AML-193 (cell line): Measurements from ENCODE around the gene LIFR.
"Not testable (repeated sequence)": the region's sequence is repeated elsewhere in the genome, so short reads cannot be mapped to it uniquely, and the experiment has no call there.

Experiments used
- DNase-seq, 2 experiments: peaks; one replicate each; lab custom pipeline; 2025; lab: John Stamatoyannopoulos, UW

LIFR gene

DNA sequence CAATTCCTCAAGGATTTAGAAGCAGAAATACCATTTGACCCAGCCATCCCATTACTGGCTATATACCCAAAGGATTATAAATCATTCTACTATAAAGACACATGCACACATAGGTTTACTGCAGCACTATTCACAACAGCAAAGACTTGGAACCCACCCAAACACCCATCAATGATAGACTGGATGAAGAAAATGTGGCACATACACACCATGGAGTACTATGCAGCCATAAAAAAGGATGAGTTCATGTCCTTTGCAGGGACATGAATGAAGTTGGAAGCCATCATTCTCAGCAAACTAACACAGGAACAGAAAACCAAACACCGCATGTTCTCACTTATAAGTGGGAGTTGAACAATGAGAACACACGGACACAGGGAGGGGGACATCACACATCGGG is 39.8 kb downstream of the LIFR start:
- DNase-seq = not testable (repeated sequence)

DNA sequence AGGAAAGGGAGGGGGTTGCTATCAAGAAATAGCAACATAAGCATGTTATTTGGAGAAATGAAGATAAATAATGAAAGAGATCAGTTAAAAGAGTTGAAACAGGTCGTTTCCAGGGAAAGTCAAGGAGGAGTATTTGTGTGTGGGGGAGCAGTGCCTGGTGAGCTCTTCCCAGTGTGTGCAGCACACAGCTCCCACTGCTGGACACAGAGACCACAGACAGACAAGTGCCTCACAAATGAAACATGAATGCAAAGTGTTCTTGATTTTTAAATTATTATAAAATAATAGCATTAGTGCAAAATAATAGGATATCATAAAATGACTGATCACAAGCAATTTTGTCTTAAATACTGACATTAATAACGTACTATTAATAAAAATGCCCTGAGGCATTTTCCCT is 40.8 kb downstream of the LIFR start:
- no peak for DNase-seq

DNA sequence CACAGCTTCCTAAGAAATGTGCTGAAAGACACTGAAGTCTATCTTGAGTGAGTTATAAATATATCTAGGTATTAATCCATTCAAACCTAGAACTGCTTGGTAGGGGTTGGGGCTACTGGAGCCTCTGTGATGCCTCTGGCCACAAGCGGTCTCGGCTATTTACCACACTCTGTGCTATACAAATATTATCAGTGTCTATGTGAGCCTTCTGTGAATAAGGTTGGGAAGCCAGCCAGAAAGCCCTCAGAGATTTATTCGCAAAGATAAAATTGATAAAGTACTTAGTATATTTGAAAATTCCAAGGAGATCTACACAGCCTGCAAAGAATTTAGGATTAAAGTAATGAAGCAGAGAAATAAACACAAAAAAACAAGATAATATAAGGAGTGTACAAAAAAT is 41.4 kb downstream of the LIFR start:
- no peak for DNase-seq

DNA sequence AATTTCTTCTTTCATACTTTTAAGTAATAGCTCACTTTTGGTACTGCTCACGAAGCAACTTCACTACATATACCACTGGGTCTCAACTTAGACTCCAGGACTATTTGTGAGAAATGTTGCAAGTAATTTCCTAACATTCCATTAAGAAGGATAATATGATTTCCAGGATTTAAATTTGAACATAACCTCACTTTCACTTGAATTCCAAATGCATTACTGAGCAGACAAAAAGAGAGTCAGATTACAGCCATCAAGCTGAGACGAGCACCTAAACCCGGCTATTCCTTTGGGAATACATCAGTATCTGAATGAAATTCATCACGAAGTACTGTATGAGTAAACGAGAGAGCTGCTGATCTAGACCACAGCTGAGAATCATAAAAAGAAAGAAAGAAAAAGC is 47.3 kb downstream of the LIFR start:
- DNase-seq = no peak

DNA sequence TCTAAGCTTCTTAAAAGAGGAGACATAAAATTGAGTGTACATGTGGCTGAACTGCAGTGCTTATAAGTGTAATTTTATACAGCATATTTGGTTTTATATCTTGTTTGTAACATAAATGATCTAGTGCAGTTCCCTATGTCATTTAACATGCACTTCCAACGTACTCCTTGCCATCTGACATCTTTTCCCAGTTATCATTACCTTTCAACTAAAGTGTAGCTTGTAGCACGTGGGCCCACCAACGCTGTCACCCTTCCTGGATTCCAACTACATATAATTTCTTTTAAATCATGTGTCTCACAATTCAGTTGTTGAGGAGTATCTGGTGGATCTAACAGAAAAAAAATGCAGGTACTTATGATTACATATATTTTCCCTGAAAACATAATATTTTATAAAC is 50.1 kb downstream of the LIFR start:
- no peak for DNase-seq

- no peak for DNase-seq
Observed at GRCh38 chr5:38500573-38501260, 55.7 kb downstream of the LIFR start.

GRCh38 chr5:38497946-38498345 is 58.5 kb downstream of the LIFR start:
- no peak for DNase-seq

DNA sequence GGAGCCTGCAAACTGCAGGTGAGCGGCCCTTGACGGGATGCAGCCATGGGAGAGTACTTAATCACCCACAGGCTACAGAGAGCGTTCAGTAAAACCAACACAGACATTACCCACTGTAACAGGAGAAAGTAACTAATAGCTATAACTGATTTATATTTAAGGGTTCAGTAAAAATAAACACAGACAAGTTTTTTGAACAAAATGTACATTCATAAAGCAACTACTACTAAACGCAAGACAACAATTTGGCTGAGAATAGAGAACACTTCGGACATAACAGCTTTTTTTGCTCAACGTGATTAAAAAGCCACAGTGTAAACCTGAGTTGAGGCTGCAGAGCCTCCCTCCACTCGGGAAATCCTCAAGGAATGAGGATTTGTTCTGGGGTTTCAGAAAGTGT is 61.7 kb downstream of the LIFR start:
- DNase-seq = no peak

GRCh38 chr5:38494175-38494574 is 62.3 kb downstream of the LIFR start:
- DNase-seq = no peak

GRCh38 chr5:38483805-38484398 is 72.5 kb downstream of the LIFR start:
- no peak for DNase-seq

GRCh38 chr5:38479315-38479904 is 77.0 kb downstream of the LIFR start:
- DNase-seq = no peak

DNA sequence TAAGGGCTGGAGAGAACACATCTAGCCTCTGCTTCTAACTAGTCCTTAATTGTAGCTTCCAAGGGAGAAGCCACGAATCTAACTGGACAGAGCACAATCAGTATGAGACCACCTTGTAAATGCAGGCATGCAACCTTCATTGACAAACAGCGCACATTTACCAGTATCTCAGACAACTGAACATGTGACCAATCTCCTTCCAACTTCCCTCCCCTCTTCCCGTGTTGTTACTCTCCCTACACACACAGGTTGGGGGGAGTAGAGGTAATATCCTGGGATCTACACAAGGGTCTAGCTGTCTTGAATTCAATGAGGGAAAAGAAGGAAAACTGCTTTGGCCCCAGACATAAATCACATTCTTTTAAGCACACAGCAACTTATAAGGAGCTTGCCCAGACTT is 77.6 kb downstream of the LIFR start:
- DNase-seq = no peak

DNA sequence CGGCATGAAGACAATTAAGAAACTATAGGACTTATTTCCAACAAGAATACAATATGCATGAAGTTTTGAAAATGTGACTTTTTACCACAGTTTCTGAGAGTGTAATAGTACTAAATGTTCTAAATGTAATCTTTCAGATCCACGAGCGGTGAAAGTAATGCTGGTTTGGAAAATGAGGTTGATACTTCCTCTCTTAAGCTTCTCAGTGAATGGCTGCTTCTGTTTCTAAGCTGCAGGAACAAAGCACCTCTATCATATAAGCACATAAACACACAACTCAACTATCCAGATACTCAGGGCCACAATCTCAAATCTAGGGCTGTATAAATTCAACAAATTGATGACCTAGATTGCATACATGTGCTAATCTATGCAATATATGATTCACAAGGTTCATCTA is 78.3 kb downstream of the LIFR start:
- no peak for DNase-seq

DNA sequence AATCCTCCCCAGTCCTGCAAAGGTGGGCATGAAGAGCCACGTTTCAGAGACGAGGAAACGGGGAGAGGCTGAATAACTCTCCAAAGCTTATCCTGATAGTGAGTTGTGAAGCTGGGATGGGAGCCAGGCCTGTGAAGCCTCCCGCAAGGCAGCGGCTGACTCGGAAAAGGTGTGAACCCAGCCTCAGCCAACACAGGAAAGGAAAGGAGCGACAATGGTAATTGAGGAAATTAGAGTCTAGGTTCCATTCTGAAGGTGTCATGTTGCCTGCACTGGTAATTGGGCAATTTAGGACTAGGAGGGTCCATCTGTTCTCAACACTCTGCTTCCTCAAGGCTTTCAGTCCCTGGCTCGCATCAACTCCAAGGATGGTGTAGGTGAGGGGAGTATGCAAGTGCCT is 83.4 kb downstream of the LIFR start:
- no peak for DNase-seq

GRCh38 chr5:38472541-38472940 is 83.9 kb downstream of the LIFR start:
- DNase-seq = no peak

- DNase-seq = no peak
Observed at GRCh38 chr5:38471709-38472108, 84.7 kb downstream of the LIFR start.

DNA sequence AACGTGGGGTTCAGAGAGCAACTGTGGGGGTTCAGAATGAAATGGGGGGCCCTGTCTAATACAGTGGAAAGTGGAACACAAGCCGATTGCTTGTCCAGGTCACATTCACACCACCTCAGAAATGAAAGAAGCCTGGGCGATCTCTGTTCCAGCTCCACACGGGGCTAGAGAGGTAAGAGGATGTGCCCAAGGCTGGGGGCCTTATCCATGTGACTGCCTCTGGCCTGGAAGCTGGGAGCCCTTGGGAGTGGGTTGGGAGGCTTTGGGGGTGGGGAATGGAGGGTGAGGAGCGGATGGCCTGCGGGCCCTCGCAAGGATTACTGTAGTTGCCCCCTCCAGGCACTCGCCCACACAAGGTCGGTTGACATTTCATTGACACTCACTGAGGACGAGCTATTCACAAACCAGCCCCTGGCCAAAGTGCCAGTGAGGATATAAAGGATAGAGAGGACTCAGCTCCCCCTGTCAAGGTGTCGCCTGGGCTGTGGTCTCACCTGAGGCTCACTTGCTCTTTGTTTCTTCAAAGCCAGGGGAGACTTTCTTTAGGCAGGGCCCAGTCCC is 86.7 kb downstream of the LIFR start:
- DNase-seq = no peak

GRCh38 chr5:38468978-38469706 is 87.3 kb downstream of the LIFR start:
- no peak for DNase-seq

- DNase-seq = no peak
Observed at GRCh38 chr5:38468202-38468673, 88.2 kb downstream of the LIFR start.

GRCh38 chr5:38467353-38468040 is 88.9 kb downstream of the LIFR start:
- no peak for DNase-seq

GRCh38 chr5:38466424-38467189 is 89.8 kb downstream of the LIFR start:
- DNase-seq = no peak
